GM21825 (cell line): ENCODE data around the gene CCL25.

Experiments
- ATAC-seq: cut with Tn5 transposase; IDR thresholded peaks from one replicate; pipeline ENCODE4 v1.9.1; 2021; ENCODE audit warnings: mild to moderate bottlenecking, moderate library complexity; ENCODE audit not compliant: unreplicated experiment

Gene CCL25

DNA sequence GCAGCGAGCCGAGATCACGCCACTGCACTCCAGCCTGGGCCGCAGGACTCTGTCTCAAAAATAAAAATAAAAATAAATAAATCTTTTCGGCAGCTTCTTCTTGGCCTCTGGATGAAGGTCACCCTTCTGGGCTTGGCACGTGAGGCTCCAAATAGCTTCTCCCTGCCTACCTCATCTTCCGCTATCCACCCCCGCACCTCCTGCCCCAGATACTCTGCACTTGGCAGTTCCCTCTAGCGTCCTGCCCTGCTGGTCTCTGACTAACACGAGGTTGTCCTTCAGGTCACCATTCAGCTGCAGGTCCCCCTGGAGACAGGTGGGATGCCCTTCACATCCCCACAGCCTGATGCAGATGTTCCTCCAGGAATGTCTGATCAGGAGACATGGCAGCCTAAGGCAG is 8.5 kb upstream of the CCL25 start:
- ATAC-seq = no peak

GRCh38 chr19:8045872-8046568 is 6.5 kb upstream of the CCL25 start:
- ATAC-seq = no peak

GRCh38 chr19:8046569-8047165 is 5.9 kb upstream of the CCL25 start:
- no peak for ATAC-seq

DNA sequence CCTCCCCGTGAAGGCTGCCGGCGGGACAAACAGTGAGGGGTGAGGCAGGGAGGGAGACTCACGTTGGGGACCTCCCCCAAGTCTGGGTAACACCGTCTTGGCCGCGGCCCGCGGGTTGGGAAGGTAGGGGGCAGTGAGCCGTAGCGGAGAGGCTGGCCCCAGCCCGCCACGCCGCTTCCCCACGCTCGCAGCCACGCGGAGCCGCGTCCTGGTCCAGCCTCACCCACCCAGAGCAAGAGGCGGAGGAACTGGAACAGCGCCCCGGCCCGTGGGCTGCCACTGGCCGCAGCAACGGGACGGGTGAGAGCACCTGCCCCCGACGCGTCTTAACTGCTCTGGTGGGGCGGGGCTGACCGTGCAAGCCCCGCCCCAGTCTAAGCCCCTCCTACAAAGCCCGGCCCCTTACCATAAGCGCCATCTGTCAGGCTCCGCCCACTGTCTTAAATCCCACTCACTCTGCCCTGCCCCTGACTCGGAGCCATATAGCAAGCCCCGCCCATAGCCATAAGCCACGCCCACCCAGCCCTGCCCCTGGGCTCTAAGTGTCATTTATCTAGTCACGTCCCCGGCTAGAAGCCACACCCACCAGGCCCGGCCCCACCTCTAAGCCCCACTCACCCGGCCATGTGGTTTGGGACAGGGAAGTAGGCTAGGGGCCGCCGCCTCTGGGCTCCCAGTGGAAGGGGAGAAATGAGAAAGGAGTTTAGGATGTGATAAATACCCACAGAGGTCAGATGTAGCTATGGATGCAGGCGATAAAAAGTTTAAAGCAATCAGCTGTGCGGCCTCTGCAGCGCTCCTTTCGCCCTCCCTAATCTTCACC is 2.1 kb upstream of the CCL25 start:
- peak; percentile 74 for ATAC-seq

DNA sequence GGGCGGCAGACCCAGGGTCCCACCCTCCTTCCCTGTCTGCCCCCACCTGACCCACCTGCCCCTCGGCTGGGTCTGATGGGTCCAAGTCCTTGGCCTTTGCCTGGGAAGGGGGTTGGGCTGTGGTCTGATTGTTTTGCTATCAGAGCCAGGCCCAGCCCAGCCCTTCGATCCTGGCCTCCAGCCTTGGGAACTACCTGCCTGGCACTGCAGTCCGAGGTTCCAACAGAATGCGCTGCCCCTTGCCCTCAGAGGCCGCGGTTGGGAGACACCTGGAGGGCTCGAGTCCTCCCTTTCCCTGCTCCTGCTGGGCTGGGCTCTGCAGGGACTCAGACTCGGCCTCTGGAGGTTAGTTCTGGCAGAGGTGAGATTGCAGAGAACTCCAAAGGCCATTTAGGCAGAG is 1.6 kb downstream of the CCL25 start:
- no peak for ATAC-seq

DNA sequence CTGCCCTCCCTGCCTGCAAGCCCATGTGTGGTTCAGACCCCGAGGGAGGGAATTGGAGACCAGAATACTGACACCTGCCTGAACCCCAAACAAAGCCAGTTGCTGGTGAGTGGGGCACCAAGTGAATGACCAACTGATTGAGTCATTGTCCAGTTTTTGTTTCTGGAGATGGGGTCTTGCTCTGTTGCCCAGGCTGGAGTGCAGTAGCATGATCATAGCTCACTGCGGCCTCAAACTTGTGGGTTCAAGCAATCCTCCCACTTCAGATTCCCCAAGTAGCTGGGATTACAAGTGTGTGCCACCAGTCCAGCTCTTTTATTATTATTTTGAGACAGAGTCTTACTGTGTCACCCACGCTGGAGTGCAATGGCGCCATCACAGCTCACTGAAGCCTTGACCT is 4.0 kb downstream of the CCL25 start:
- no peak for ATAC-seq

DNA sequence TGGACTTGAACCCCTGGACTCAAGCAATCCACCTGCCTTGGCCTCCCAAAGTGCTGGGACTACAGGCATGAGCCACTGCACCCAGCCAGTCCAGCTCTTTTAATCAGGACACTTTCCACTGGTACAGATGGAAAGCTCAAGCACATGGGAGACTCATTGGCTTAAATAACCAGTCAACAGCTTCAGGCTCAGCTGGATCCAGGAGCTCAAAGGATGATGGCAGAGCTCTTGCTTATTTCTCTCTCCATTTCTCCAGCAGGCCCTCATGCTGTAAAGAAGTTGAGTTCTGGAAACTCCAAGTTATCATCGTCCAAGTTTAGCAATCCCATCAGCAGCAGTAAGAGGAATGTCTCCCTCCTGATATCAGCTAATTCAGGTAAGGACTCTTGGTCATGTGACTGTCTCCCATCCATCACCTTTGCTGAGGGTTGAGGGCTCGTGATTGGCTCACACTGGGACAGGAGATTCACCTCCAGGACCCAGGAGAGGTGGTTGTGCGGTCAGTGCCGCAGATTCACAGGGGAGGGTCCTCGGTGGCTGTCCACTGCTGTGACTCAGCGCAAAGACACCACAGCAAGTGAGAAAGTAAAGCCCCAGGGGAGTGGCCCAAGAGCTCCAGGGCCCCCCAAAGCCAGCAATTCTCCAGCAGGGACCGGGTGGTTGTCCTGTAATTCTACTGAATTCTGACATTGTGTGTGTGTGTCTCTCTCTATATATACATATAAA is 5.1 kb downstream of the CCL25 start:
- no peak for ATAC-seq

GRCh38 chr19:8064911-8065874 is 12.6 kb downstream of the CCL25 start:
- no peak for ATAC-seq

DNA sequence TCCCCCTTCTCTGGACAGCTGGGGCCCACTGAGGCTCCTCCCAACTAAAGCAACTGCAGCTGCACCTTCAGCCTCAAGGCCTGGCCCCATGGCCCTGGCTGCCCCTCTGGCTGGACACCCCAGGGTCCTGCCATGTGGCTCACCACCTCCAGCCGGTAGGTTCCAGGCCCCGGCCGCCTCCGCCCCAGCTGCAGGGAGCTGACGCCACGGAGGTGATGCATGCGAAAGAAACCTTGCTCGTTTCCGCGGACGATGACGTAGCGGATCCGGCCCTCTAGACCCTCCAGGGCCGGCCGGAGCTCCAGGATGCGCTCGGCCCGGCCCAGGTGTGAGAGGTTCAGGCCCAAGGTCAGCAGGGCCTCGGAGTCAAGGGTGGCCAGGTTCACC is 13.3 kb downstream of the CCL25 start:
- no peak for ATAC-seq

- ATAC-seq = no peak
Observed at GRCh38 chr19:8069096-8069973, 16.8 kb downstream of the CCL25 start.

GRCh38 chr19:8071912-8072311 is 19.4 kb downstream of the CCL25 start:
- no peak for ATAC-seq

GRCh38 chr19:8074501-8074900 is 21.9 kb downstream of the CCL25 start:
- ATAC-seq = no peak

- no peak for ATAC-seq
Observed at GRCh38 chr19:8075158-8076074, 22.9 kb downstream of the CCL25 start.

GRCh38 chr19:8079988-8080387 is 27.4 kb downstream of the CCL25 start:
- ATAC-seq = no peak

DNA sequence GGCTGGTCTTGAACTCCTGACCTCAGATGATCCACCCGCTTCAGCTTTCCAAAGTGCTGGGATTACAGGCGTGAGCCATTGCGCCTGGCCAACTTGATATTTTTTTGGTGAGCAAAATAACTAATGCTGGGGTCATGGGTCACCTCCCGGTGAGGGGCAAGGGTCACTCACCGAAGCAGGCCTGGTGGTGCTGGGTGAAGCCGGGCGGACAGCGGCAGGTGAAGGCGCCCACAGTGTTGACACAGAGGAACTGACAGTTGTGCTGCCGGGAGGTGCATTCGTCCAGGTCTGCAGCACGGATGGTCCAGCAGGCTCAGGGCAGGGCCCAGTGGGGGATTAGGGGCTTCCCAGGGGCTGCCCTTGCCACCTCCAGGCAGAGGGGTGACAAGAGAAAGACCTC is 28.3 kb downstream of the CCL25 start:
- ATAC-seq = no peak

- ATAC-seq = no peak
Observed at GRCh38 chr19:8081569-8082550, 29.3 kb downstream of the CCL25 start.

DNA sequence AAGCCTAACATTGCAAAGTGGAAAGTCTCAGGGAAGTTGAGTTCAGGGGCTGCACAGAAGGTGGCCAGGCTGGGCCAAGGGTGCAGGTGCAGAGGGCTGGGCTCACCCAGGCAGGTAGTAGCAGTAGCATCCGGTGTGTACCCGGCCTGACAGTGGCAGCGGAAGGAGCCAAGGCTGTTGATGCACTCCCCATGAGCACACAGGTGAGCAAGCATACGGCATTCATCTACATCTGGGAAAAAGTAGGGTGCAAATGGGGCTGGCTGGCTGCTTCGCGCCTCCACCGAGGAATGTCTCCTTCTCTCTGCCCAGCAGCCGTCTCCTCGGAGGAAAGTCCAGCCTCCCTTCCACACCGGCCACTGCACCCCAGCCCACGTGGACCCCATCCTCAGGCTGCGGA is 30.6 kb downstream of the CCL25 start:
- ATAC-seq = no peak
